Caco-2 (cell line): Measurements from ENCODE around the gene PBRM1. TPM values are rescaled to one million over a fixed set of nuclear protein-coding genes. Genes with fewer than 3 reads are reported as not detected.

Experiments used
- BruUV-seq: library from RNA; stranded (reverse); fragments of 400-500 nt; replicated peaks from 2 replicates; lab custom pipeline; 2021; lab: Mats Ljungman, UMichigan
- CTCF ChIA-PET: fragments of 300-600 bp; sonication (Branson Sonifier 250); formaldehyde crosslinking; loops from one replicate; lab custom pipeline; 2022; ENCODE audit warnings: antibody characterized with exemption; lab: Charles Lee
- POLR2A ChIA-PET: fragments of 300-600 bp; sonication (Branson Sonifier 250); formaldehyde crosslinking; loops from one replicate; lab custom pipeline; 2022; ENCODE audit warnings: antibody characterized with exemption; lab: Charles Lee
- DNase-seq, 2 experiments: peaks; one replicate each; pipeline versions ENCODE4 v3.0.0 to v3.0.0-alpha.2; 2020 to 2022
- H3K27me3 ChIP-seq: replicated peaks from 2 replicates; pipeline ENCODE4 v1.6.0; 2011; ENCODE audit warnings: low read length; ENCODE audit not compliant: control insufficient read depth, insufficient read depth
- H3K36me3 ChIP-seq: 2 replicates; pipeline ENCODE4 v1.5.1; 2011; ENCODE audit warnings: low read length; ENCODE audit not compliant: control insufficient read depth, insufficient read depth
- H3K4me1 ChIP-seq: fragments of 250-450 bp; sonication (Bioruptor Pico); 2 replicates; pipeline ENCODE4 v1.5.1; 2020; ENCODE audit warnings: mild to moderate bottlenecking
- H3K4me3 ChIP-seq: 2 replicates; pipeline ENCODE4 v1.5.1; 2011; ENCODE audit warnings: low read depth, mild to moderate bottlenecking, control low read depth, low read length
- H3K9me3 ChIP-seq: fragments of 250-450 bp; sonication (Bioruptor Pico); 2 replicates; pipeline ENCODE4 v1.5.1; 2020; ENCODE audit warnings: mild to moderate bottlenecking, moderate library complexity
- H3K27ac Mint-ChIP-seq: one replicate; pipeline ENCODE4 v1.8.0; 2022; ENCODE audit warnings: mixed read lengths; ENCODE audit not compliant: unreplicated experiment
- H3K27me3 Mint-ChIP-seq: one replicate; pipeline ENCODE4 v1.8.0; 2022; ENCODE audit warnings: mixed read lengths; ENCODE audit not compliant: insufficient read depth, unreplicated experiment
- H3K36me3 Mint-ChIP-seq: one replicate; pipeline ENCODE4 v1.8.0; 2022; ENCODE audit warnings: mild to moderate bottlenecking, mixed read lengths; ENCODE audit not compliant: insufficient read depth, unreplicated experiment
- H3K4me1 Mint-ChIP-seq: one replicate; pipeline ENCODE4 v1.8.0; 2022; ENCODE audit warnings: low read depth, mixed read lengths; ENCODE audit not compliant: unreplicated experiment
- H3K4me3 Mint-ChIP-seq: one replicate; pipeline ENCODE4 v1.8.0; 2022; ENCODE audit warnings: mild to moderate bottlenecking, moderate library complexity, mixed read lengths; ENCODE audit not compliant: unreplicated experiment
- H3K9me3 Mint-ChIP-seq: one replicate; pipeline ENCODE4 v1.8.0; 2022; ENCODE audit warnings: mixed read lengths; ENCODE audit not compliant: unreplicated experiment
- CTCF ChIP-seq, 2 experiments: fragments of 200-600 bp in 1 of 2; IDR thresholded peaks; 1 replicate in 1 of 2; 2 replicates in 1 of 2; pipeline versions ENCODE4 v1.5.1 to v1.8.0; 2011 to 2022; ENCODE audit warnings: antibody characterized with exemption in 1 of 2, control low read depth in 1 of 2, inconsistent platforms in 1 of 2, low read depth in 1 of 2, low read length in 1 of 2, mild to moderate bottlenecking in 1 of 2, moderate library complexity in 1 of 2; ENCODE audit not compliant: insufficient read depth in 1 of 2, severe bottlenecking in 1 of 2, unreplicated experiment in 1 of 2
- intact Hi-C: fragments of 100-400 bp; cut with micrococcal nuclease; formaldehyde crosslinking; loops from one replicate; pipeline ENCODE4 v1.10.0; 2022; ENCODE audit not compliant: unreplicated experiment
- total RNA-seq: library from RNA; stranded (reverse); gene quantifications from 2 replicates; pipeline ENCODE4 v1.2.3, GENCODE V29; 2022

PBRM1 gene
- total RNA-seq, 1 experiment from 2014 or later: 50.7 TPM

- ChIA-PET CTCF (no interaction called here), POLR2A (no interaction called here)
- Histone ChIP-seq H3K27me3 (no peaks in the 10 kb centered on the region), H3K4me3 (no peak overlapping the region), H3K4me1 (no peaks in the 10 kb centered on the region), H3K36me3 (peaks cover 2% of the 10 kb centered on the region), H3K9me3 (no peaks in the 10 kb centered on the region)
- Mint-ChIP-seq H3K4me3 (no peak overlapping the region), H3K4me1 (no peaks in the 10 kb centered on the region), H3K9me3 (no peaks in the 10 kb centered on the region), H3K27me3 (no peaks in the 10 kb centered on the region), H3K36me3 (peaks cover 41% of the 10 kb centered on the region), H3K27ac (no peak overlapping the region)
- DNase-seq: no peak
- no peak for TF ChIP-seq CTCF (IDR thresholded peaks at IDR 0.05; ENCODE audit: insufficient read depth in 1 of 2, low read depth in 1 of 2, low read length in 1 of 2, severe bottlenecking in 1 of 2, unreplicated experiment in 1 of 2)
- BruUV-seq: no TSS peak
- intact Hi-C loops: no loop called here
Observed at GRCh38 chr3:52561028-52561747, 124.5 kb downstream of the PBRM1 start.

GRCh38 chr3:52558436-52558835 lies 127.3 kb downstream of the PBRM1 start:
- Mint-ChIP-seq H3K4me3 (no peak overlapping the region), H3K4me1 (no peaks in the 10 kb centered on the region), H3K36me3 (peaks cover 45% of the 10 kb centered on the region), H3K27me3 (no peaks in the 10 kb centered on the region), H3K27ac (no peak overlapping the region), H3K9me3 (no peaks in the 10 kb centered on the region)
- H3K27me3 ChIP-seq: no peaks in the 10 kb centered on the region
- ChIA-PET CTCF (no interaction called here), POLR2A (no interaction called here)
- DNase-seq: no peak
- no peak overlapping the region for H3K4me3 ChIP-seq
- no peaks in the 10 kb centered on the region for H3K4me1 ChIP-seq
- intact Hi-C loops: no loop called here
- BruUV-seq: no TSS peak
- peaks cover 2% of the 10 kb centered on the region for H3K36me3 ChIP-seq
- H3K9me3 ChIP-seq: no peaks in the 10 kb centered on the region
- no peak for TF ChIP-seq CTCF (IDR thresholded peaks at IDR 0.05; ENCODE audit: insufficient read depth in 1 of 2, low read depth in 1 of 2, low read length in 1 of 2, severe bottlenecking in 1 of 2, unreplicated experiment in 1 of 2)

- peaks cover 2% of the 10 kb centered on the region for H3K36me3 ChIP-seq
- no peaks in the 10 kb centered on the region for H3K4me1 Mint-ChIP-seq
- H3K4me3 Mint-ChIP-seq: no peak overlapping the region
- no peaks in the 10 kb centered on the region for H3K4me1 ChIP-seq
- no peak for DNase-seq
- BruUV-seq: no TSS peak
- no peaks in the 10 kb centered on the region for H3K27me3 Mint-ChIP-seq
- intact Hi-C loops: no loop called here
- H3K9me3 ChIP-seq: no peaks in the 10 kb centered on the region
- peaks cover 35% of the 10 kb centered on the region for H3K36me3 Mint-ChIP-seq
- no peak overlapping the region for H3K4me3 ChIP-seq
- H3K27me3 ChIP-seq: no peaks in the 10 kb centered on the region
- no peak for TF ChIP-seq CTCF (IDR thresholded peaks at IDR 0.05; ENCODE audit: insufficient read depth in 1 of 2, low read depth in 1 of 2, low read length in 1 of 2, severe bottlenecking in 1 of 2, unreplicated experiment in 1 of 2)
- no peaks in the 10 kb centered on the region for H3K9me3 Mint-ChIP-seq
- H3K27ac Mint-ChIP-seq: no peak overlapping the region
- ChIA-PET POLR2A (no interaction called here), CTCF (interaction anchor here (0.6 kb wide), 1 partner anchor 145 kb away, joined by 5 read pairs; no protein-coding TSS in a partner anchor)
Observed at GRCh38 chr3:52557011-52557960, 128.4 kb downstream of the PBRM1 start.
